ENCODE measurements around the gene CREBBP. TPM values are rescaled to one million over a fixed set of nuclear protein-coding genes. Genes with fewer than 3 reads are reported as not detected.

Gene CREBBP
- total RNA-seq, 2 experiments from 2014 or later: 53.0 to 56.6 TPM

- Mint-ChIP-seq H3K9me3 (no peaks in the 10 kb centered on the region), H3K36me3 (ENCODE audit: low read depth) (peaks cover 40% of the 10 kb centered on the region), H3K27ac (no peak overlapping the region), H3K27me3 (no peaks in the 10 kb centered on the region), H3K4me3 (no peak overlapping the region), H3K4me1 (peaks cover 4% of the 10 kb centered on the region)
- DNase-seq: no peak
- POLR2A ChIA-PET: interaction anchor here (0.6 to 0.9 kb wide), 2 partner anchors 12 to 41 kb away, joined by 3 read pairs; partner anchors contain the start of gene TRAP1
- CTCF ChIA-PET: no interaction called here
Observed at GRCh38 chr16:3675601-3676130, 204.8 kb downstream of the CREBBP start.

Other genes starting within 250 kb of the CREBBP start
- 10 to 100 TPM; 32.8 to 35.8 TPM for gene DNASE1, start 226.0 kb downstream of the CREBBP start, total RNA-seq
- 10 to 100 TPM; 81.0 to 87.6 TPM for gene TRAP1, start 163.2 kb downstream of the CREBBP start, total RNA-seq
- gene ADCY9, start 235.7 kb upstream of the CREBBP start, total RNA-seq: 1 to 10 TPM; 9.0 to 9.5 TPM